Stimulated activated CD8-positive, alpha-beta memory T cell treated with anti-CD3 and anti-CD28 coated beads, Interleukin-2, amount 100 ng/mL, for 48 hours (primary cell): Measurements from ENCODE around the gene FBN2.

Source experiments
- DNase-seq, 2 donors: peaks; one replicate each; pipeline ENCODE4 v3.0.0-alpha.2; 2020; ENCODE audit warnings: low read depth in 2 of 2

Gene FBN2

GRCh38 chr5:128253880-128254279 lies 284.2 kb downstream of the FBN2 start:
- DNase-seq: no peak

GRCh38 chr5:128253161-128253560 lies 284.9 kb downstream of the FBN2 start:
- DNase-seq: no peak

GRCh38 chr5:128252756-128253155 lies 285.3 kb downstream of the FBN2 start:
- DNase-seq: no peak

- no peak for DNase-seq
These were observed 285.8 kb downstream of the FBN2 start for GRCh38 chr5:128252196-128252595.

- no peak for DNase-seq
These were observed 292.1 kb downstream of the FBN2 start for GRCh38 chr5:128245974-128246373.

- DNase-seq: no peak
These were observed 294.0 kb downstream of the FBN2 start for GRCh38 chr5:128243958-128244582.

GRCh38 chr5:128241051-128241695 lies 296.9 kb downstream of the FBN2 start:
- DNase-seq: no peak

GRCh38 chr5:128237546-128237945 lies 300.5 kb downstream of the FBN2 start:
- DNase-seq: no peak

GRCh38 chr5:128237000-128237399 lies 301.0 kb downstream of the FBN2 start:
- DNase-seq: no peak

GRCh38 chr5:128236334-128236733 lies 301.7 kb downstream of the FBN2 start:
- no peak for DNase-seq

- DNase-seq: no peak
These were observed 303.0 kb downstream of the FBN2 start for GRCh38 chr5:128234928-128235641.

- no peak for DNase-seq
These were observed 309.5 kb downstream of the FBN2 start for GRCh38 chr5:128228521-128228920.

- DNase-seq: no peak
These were observed 310.0 kb downstream of the FBN2 start for GRCh38 chr5:128228008-128228407.

- DNase-seq: no peak
These were observed 312.6 kb downstream of the FBN2 start for GRCh38 chr5:128225245-128226030.

- DNase-seq: no peak
These were observed 313.7 kb downstream of the FBN2 start for GRCh38 chr5:128224336-128224735.

- no peak for DNase-seq
These were observed 317.2 kb downstream of the FBN2 start for GRCh38 chr5:128220841-128221240.

GRCh38 chr5:128216860-128217531 lies 321.0 kb downstream of the FBN2 start:
- no peak for DNase-seq

- DNase-seq: no peak
These were observed 321.8 kb downstream of the FBN2 start for GRCh38 chr5:128216285-128216684.

- DNase-seq: no peak
These were observed 324.2 kb downstream of the FBN2 start for GRCh38 chr5:128213833-128214232.

- DNase-seq: peak in 1 of 2 donors; percentile 17
These were observed 324.7 kb downstream of the FBN2 start for GRCh38 chr5:128213340-128213739.

GRCh38 chr5:128212191-128212806 lies 325.7 kb downstream of the FBN2 start:
- no peak for DNase-seq
